Activated CD4-positive, alpha-beta memory T cell treated with anti-CD3 and anti-CD28 coated beads, Interleukin-2, amount 10 ng/mL, durations not matched to agents 7 days and 5 days (primary cell): ENCODE results near the gene MPND. TPM values are rescaled to one million over a fixed set of nuclear protein-coding genes. Genes with fewer than 3 reads are reported as not detected.

Source experiments
- CTCF ChIA-PET: fragments of 350-600 bp; sonication (Branson Sonifier 250); formaldehyde crosslinking; loops from one replicate; lab custom pipeline; 2021; ENCODE audit warnings: antibody characterized with exemption, inconsistent platforms; lab: Charles Lee
- POLR2A ChIA-PET: fragments of 350-600 bp; sonication (Branson Sonifier 250); formaldehyde crosslinking; loops from one replicate; lab custom pipeline; 2021; ENCODE audit warnings: antibody characterized with exemption; lab: Charles Lee
- DNase-seq: peaks from one replicate; pipeline ENCODE4 v3.0.0-alpha.2; 2020
- H3K27ac Mint-ChIP-seq: one replicate; pipeline ENCODE4 v1.8.0; 2021; ENCODE audit warnings: mild to moderate bottlenecking, mixed read lengths
- H3K27me3 Mint-ChIP-seq: one replicate; pipeline ENCODE4 v1.8.0; 2021; ENCODE audit warnings: mixed read lengths
- H3K36me3 Mint-ChIP-seq: one replicate; pipeline ENCODE4 v1.8.0; 2021; ENCODE audit warnings: low read depth, mixed read lengths
- H3K4me1 Mint-ChIP-seq: one replicate; pipeline ENCODE4 v1.8.0; 2021; ENCODE audit warnings: mixed read lengths
- H3K4me3 Mint-ChIP-seq: one replicate; pipeline ENCODE4 v1.8.0; 2021; ENCODE audit warnings: mild to moderate bottlenecking, mixed read lengths
- H3K9me3 Mint-ChIP-seq: one replicate; pipeline ENCODE4 v1.8.0; 2021; ENCODE audit warnings: mixed read lengths
- total RNA-seq, 2 experiments: library from RNA; stranded (reverse); gene quantifications; one replicate each; pipeline ENCODE4 v1.2.3, GENCODE V29; 2021

Gene MPND
- total RNA-seq, 2 experiments from 2014 or later, result 19.1 to 20.4 TPM

DNA sequence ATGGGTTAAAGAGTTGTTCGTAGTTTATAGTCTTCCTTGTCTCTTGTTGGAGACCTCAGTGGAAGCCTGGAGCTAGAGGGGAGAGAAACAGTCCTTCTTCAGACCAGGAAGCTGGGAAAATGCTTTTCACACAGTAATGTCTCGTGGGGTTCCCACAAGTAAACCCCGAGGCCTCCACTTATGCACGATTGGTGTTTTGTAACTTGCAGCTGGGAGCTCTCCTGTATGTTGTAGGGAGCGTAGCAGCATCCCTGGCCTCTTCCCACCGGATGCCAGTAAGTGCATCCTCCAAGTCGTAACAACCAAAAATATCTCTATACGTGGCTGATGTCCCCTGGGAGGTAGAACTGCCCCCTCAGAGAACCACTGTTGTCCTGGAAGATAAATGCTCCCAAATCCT lies 62.6 kb downstream of the MPND start:
- H3K4me1 Mint-ChIP-seq, result peaks cover 47% of the 10 kb centered on the region
- no peaks in the 10 kb centered on the region for H3K27me3 Mint-ChIP-seq
- no peak for DNase-seq
- H3K4me3 Mint-ChIP-seq, result no peak overlapping the region
- POLR2A ChIA-PET, result interaction anchor here (1.1 to 3.8 kb wide), 2 partner anchors 9 to 16 kb away, joined by 3 to 22 read pairs; no protein-coding TSS in a partner anchor
- CTCF ChIA-PET, result interaction anchor here (1.2 kb wide), 1 partner anchor 9 kb away, joined by 3 read pairs; no protein-coding TSS in a partner anchor
- H3K9me3 Mint-ChIP-seq, result no peaks in the 10 kb centered on the region
- H3K27ac Mint-ChIP-seq, result no peak overlapping the region
- peaks cover 42% of the 10 kb centered on the region for H3K36me3 Mint-ChIP-seq

DNA sequence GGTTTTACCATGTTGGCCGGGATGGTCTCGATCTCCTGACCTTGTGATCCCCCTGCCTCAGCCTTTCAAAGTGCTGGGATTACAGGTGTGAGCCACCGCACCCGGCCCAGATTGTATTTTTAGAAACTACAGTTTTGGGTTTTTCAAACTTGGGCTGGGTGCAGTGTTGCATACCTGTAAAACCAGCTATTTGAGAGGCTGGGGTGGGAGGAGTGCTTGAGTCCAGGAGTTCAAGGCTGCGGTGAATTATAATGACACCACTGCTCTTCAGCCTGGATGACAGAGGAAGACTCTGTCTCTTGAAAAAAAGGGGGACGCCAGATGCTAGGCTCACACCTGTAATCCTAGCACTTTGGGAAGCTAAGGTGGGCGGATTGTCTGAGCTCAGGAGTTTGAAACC lies 63.3 kb downstream of the MPND start:
- Mint-ChIP-seq H3K9me3 (no peaks in the 10 kb centered on the region), H3K4me1 (peaks cover 40% of the 10 kb centered on the region), H3K4me3 (no peak overlapping the region), H3K36me3 (peaks cover 42% of the 10 kb centered on the region), H3K27me3 (no peaks in the 10 kb centered on the region), H3K27ac (no peak overlapping the region)
- DNase-seq, result no peak
- ChIA-PET CTCF (interaction anchor here (1.2 kb wide), 1 partner anchor 9 kb away, joined by 3 read pairs; no protein-coding TSS in a partner anchor), POLR2A (interaction anchor here (1.1 to 3.8 kb wide), 2 partner anchors 8 to 15 kb away, joined by 3 to 22 read pairs; no protein-coding TSS in a partner anchor)

DNA sequence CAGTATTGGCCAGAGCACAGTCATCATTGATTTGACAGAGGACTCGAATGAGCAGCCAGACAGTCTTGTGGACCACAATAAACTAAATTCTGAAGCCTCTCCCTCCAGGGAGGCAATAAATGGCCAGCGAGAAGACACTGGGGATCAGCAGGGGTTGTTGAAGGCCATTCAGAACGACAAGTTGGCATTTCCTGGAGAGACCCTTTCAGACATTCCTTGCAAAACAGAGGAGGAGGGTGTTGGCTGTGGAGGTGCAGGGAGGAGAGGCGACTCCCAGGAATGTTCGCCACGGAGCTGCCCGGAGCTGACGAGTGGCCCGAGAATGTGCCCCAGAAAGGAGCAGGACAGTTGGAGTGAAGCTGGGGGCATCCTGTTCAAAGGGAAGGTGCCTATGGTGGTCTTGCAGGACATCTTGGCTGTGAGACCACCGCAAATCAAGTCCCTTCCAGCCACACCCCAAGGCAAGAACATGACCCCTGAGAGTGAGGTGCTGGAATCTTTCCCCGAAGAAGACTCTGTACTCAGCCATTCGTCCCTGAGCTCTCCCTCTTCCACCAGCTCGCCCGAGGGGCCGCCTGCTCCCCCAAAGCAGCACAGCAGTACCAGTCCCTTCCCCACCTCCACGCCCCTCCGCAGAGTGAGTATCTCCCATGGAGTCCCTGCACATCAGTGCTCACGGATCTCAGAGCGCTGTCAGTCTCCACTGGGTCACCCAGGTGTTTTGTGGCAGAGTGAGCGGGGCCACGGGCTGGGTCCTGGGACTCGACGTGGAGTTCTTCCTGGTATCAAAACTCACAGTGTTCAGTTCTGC lies 66.0 kb downstream of the MPND start:
- DNase-seq, result no peak
- Mint-ChIP-seq H3K27me3 (no peaks in the 10 kb centered on the region), H3K4me3 (no peak overlapping the region), H3K27ac (no peak overlapping the region), H3K36me3 (peaks cover 51% of the 10 kb centered on the region), H3K4me1 (peaks cover 19% of the 10 kb centered on the region), H3K9me3 (no peaks in the 10 kb centered on the region)
- POLR2A ChIA-PET, result no interaction called here
- CTCF ChIA-PET, result no interaction called here

Other genes starting within 250 kb of the MPND start
- 100 to 1,000 TPM; 186 to 202 TPM for gene MAP2K2, start 219.4 kb upstream of the MPND start, total RNA-seq
- gene CREB3L3, start 189.9 kb upstream of the MPND start, total RNA-seq, result under 1 TPM; 0.15 to 0.38 TPM
- gene SIRT6, start 161.0 kb upstream of the MPND start, total RNA-seq, result 10 to 100 TPM; 37.0 to 37.7 TPM
- 1 to 10 TPM; 1.3 TPM for gene ANKRD24, start 160.9 kb upstream of the MPND start, total RNA-seq
- 1 to 10 TPM; 4.0 TPM for gene EBI3, start 114.0 kb upstream of the MPND start, total RNA-seq
- 10 to 100 TPM; 21.7 to 25.3 TPM for gene YJU2, start 96.5 kb upstream of the MPND start, total RNA-seq
- not detected for gene SHD, start 64.3 kb upstream of the MPND start, total RNA-seq
- gene TMIGD2, start 41.2 kb upstream of the MPND start, total RNA-seq, result 1 to 10 TPM; 2.6 to 4.0 TPM
- gene FSD1, start 39.0 kb upstream of the MPND start, total RNA-seq, result 1 to 10 TPM; 3.2 to 3.4 TPM
- gene STAP2, start 4.7 kb upstream of the MPND start, total RNA-seq, result 1 to 10 TPM; 8.3 to 8.6 TPM
- gene SH3GL1, start 57.0 kb downstream of the MPND start, total RNA-seq, result 10 to 100 TPM; 62.1 to 64.0 TPM
- gene CHAF1A, start 59.1 kb downstream of the MPND start, total RNA-seq, result 10 to 100 TPM; 71.7 to 82.5 TPM
- 10 to 100 TPM; 49.6 to 50.1 TPM for gene UBXN6, start 114.2 kb downstream of the MPND start, total RNA-seq
- 10 to 100 TPM; 47.1 to 50.6 TPM for gene HDGFL2, start 128.7 kb downstream of the MPND start, total RNA-seq
- not detected for gene PLIN4, start 174.9 kb downstream of the MPND start, total RNA-seq
- gene PLIN5, start 191.7 kb downstream of the MPND start, total RNA-seq, result not detected
- under 1 TPM; 0.15 to 0.18 TPM for gene LRG1, start 196.5 kb downstream of the MPND start, total RNA-seq
- not detected for gene SEMA6B, start 216.1 kb downstream of the MPND start, total RNA-seq